Smooth muscle cell (in vitro differentiated cells): ENCODE measurements around the gene PADI6. TPM values are rescaled to one million over a fixed set of nuclear protein-coding genes. Genes with fewer than 3 reads are reported as not detected.

ENCODE experiments used
- DNase-seq: peaks from one replicate; lab custom pipeline; 2025; ENCODE audit not compliant: unreplicated experiment; lab: John Stamatoyannopoulos, UW
- H2AFZ ChIP-seq: fragments of 200-600 bp; sonication (generic); 2 replicates; pipeline ENCODE4 v1.6.0; 2016; ENCODE audit warnings: antibody characterized with exemption, low read depth, mild to moderate bottlenecking
- H3F3A ChIP-seq: fragments of 200-600 bp; sonication (generic); 2 replicates; pipeline ENCODE4 v1.6.0; 2017; ENCODE audit warnings: antibody characterized with exemption, low read depth
- H3K27ac ChIP-seq: fragments of 200-600 bp; sonication (generic); 2 replicates; pipeline ENCODE4 v1.5.1; 2016; ENCODE audit warnings: low read depth, mild to moderate bottlenecking
- H3K27me3 ChIP-seq: fragments of 200-600 bp; sonication (generic); 2 replicates; pipeline ENCODE4 v1.6.1; 2016; ENCODE audit warnings: low read depth, mild to moderate bottlenecking
- H3K36me3 ChIP-seq: fragments of 200-600 bp; sonication (generic); 2 replicates; pipeline ENCODE4 v1.5.1; 2016; ENCODE audit warnings: low read depth
- H3K4me1 ChIP-seq: fragments of 200-600 bp; sonication (generic); 2 replicates; pipeline ENCODE4 v1.5.1; 2016; ENCODE audit warnings: low read depth
- H3K4me2 ChIP-seq: fragments of 200-600 bp; sonication (generic); 2 replicates; pipeline ENCODE4 v1.6.0; 2016; ENCODE audit warnings: mild to moderate bottlenecking
- H3K4me3 ChIP-seq: fragments of 200-600 bp; sonication (generic); 2 replicates; pipeline ENCODE4 v1.5.1; 2016; ENCODE audit warnings: mild to moderate bottlenecking
- H3K79me2 ChIP-seq: fragments of 200-600 bp; sonication (generic); 2 replicates; pipeline ENCODE4 v1.6.0; 2016; ENCODE audit warnings: low read depth, mild to moderate bottlenecking
- H3K9ac ChIP-seq: fragments of 200-600 bp; sonication (generic); 2 replicates; pipeline ENCODE4 v1.6.0; 2016; ENCODE audit warnings: low read depth
- H3K9me3 ChIP-seq: fragments of 200-600 bp; sonication (generic); replicated peaks from 2 replicates; pipeline ENCODE4 v1.5.1; 2016; ENCODE audit warnings: low read depth
- H4K20me1 ChIP-seq: fragments of 200-600 bp; sonication (generic); 2 replicates; pipeline ENCODE4 v1.6.0; 2016; ENCODE audit warnings: low read depth
- WGBS: methylation state at CpG from one replicate; pipeline ENCODE4 v1.1.7; 2016; ENCODE audit warnings: low lambda C conversion rate; 5-methylcytosine and 5-hydroxymethylcytosine counted together
- polyA plus RNA-seq: library from polyadenylated mRNA; unstranded; fragments of >200 nt; fragmentation: Nextera tagmentation; extraction: Ambion mirVana; gene quantifications from 2 replicates; pipeline ENCODE4 v1.2.1, GENCODE V29; 2016
- total RNA-seq: library from RNA; depleted of rRNA; stranded (reverse); fragments of >200 nt; gene quantifications from 2 replicates; pipeline ENCODE4 v1.2.3, GENCODE V29; 2014
- TF ChIP-seq, protein P1 (sequence below): fragments of 200-600 bp; sonication (generic); IDR thresholded peaks from 2 replicates; pipeline ENCODE4 v1.5.1; 2017; ENCODE audit warnings: borderline replicate concordance, mild to moderate bottlenecking, antibody characterized with exemption; ENCODE audit not compliant: insufficient read depth, poor library complexity, severe bottlenecking

Gene PADI6
- total and polyA plus RNA-seq, 2 experiments from 2014 or later = not detected

GRCh38 chr1:17397910-17398695 lies 26.1 kb downstream of the PADI6 start:
- H3K27ac ChIP-seq = no peak overlapping the region
- no peak overlapping the region for H3K4me2 ChIP-seq
- 74% methylated on average over 7 of the region's 7 CpGs for WGBS
- H3K9me3 ChIP-seq = no peaks in the 10 kb centered on the region
- H2AFZ ChIP-seq = no peak overlapping the region
- H4K20me1 ChIP-seq = no peaks in the 10 kb centered on the region
- no peak overlapping the region for H3K9ac ChIP-seq
- H3F3A ChIP-seq = no peaks in the 10 kb centered on the region
- DNase-seq = no peak
- no peaks in the 10 kb centered on the region for H3K27me3 ChIP-seq
- H3K4me1 ChIP-seq = peaks cover 4% of the 10 kb centered on the region
- TF ChIP-seq, protein P1, sequence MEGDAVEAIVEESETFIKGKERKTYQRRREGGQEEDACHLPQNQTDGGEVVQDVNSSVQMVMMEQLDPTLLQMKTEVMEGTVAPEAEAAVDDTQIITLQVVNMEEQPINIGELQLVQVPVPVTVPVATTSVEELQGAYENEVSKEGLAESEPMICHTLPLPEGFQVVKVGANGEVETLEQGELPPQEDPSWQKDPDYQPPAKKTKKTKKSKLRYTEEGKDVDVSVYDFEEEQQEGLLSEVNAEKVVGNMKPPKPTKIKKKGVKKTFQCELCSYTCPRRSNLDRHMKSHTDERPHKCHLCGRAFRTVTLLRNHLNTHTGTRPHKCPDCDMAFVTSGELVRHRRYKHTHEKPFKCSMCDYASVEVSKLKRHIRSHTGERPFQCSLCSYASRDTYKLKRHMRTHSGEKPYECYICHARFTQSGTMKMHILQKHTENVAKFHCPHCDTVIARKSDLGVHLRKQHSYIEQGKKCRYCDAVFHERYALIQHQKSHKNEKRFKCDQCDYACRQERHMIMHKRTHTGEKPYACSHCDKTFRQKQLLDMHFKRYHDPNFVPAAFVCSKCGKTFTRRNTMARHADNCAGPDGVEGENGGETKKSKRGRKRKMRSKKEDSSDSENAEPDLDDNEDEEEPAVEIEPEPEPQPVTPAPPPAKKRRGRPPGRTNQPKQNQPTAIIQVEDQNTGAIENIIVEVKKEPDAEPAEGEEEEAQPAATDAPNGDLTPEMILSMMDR = no peak
- no peaks in the 10 kb centered on the region for H3K36me3 ChIP-seq
- H3K79me2 ChIP-seq = no peaks in the 10 kb centered on the region
- H3K4me3 ChIP-seq = no peak overlapping the region

- no peak overlapping the region for H3K4me2 ChIP-seq
- no peaks in the 10 kb centered on the region for H3K27me3 ChIP-seq
- peaks cover 4% of the 10 kb centered on the region for H3K4me1 ChIP-seq
- H3K36me3 ChIP-seq = no peaks in the 10 kb centered on the region
- TF ChIP-seq, protein P1 = no peak
- H3K4me3 ChIP-seq = no peak overlapping the region
- H3K9me3 ChIP-seq = no peaks in the 10 kb centered on the region
- 80% methylated on average over 11 of the region's 11 CpGs for WGBS
- no peaks in the 10 kb centered on the region for H3K79me2 ChIP-seq
- no peak for DNase-seq
- H3F3A ChIP-seq = no peaks in the 10 kb centered on the region
- no peak overlapping the region for H3K9ac ChIP-seq
- H3K27ac ChIP-seq = no peak overlapping the region
- H4K20me1 ChIP-seq = peaks cover 3% of the 10 kb centered on the region
- H2AFZ ChIP-seq = no peak overlapping the region
These were observed 28.8 kb downstream of the PADI6 start for GRCh38 chr1:17400725-17401341.

- Histone ChIP-seq H3K36me3 (no peaks in the 10 kb centered on the region), H4K20me1 (peaks cover 9% of the 10 kb centered on the region), H3K79me2 (no peaks in the 10 kb centered on the region), H3K4me2 (no peak overlapping the region), H3K27ac (no peak overlapping the region), H3F3A (no peaks in the 10 kb centered on the region), H3K9ac (no peak overlapping the region), H2AFZ (no peak overlapping the region), H3K27me3 (no peaks in the 10 kb centered on the region), H3K9me3 (no peaks in the 10 kb centered on the region), H3K4me1 (peaks cover 4% of the 10 kb centered on the region), H3K4me3 (no peak overlapping the region)
- 71% methylated on average over 4 of the region's 4 CpGs for WGBS
- DNase-seq = no peak
- TF ChIP-seq, protein P1 = no peak
These were observed 29.8 kb downstream of the PADI6 start for GRCh38 chr1:17401841-17402240.
